GM13976 (cell line): ENCODE measurements around the gene LTBP2.

Experiments used
- DNase-seq: peaks from one replicate; pipeline ENCODE4 v3.0.0; 2012; ENCODE audit warnings: low spot score
- CTCF ChIP-seq: IDR thresholded peaks from 2 replicates; pipeline ENCODE4 v1.5.1; 2012; ENCODE audit warnings: borderline replicate concordance, mild to moderate bottlenecking; ENCODE audit not compliant: insufficient read depth; ENCODE audit errors: extremely low read depth, missing control alignments, control extremely low read depth
- in situ Hi-C: fragments of 300-500 bp; cut with MboI; formaldehyde crosslinking; loops from one replicate; pipeline ENCODE4 v1.12.0; 2022; ENCODE audit warnings: low sequenced_read_pairs, mixed read lengths, inconsistent platforms; ENCODE audit not compliant: unreplicated experiment

The LTBP2 gene

GRCh38 chr14:74648601-74649000, 36.6 kb upstream of the LTBP2 start:
- in situ Hi-C loops, result no loop called here
- no peak for TF ChIP-seq CTCF
- no peak for DNase-seq

- no peak for DNase-seq
- in situ Hi-C loops, result no loop called here
- TF ChIP-seq CTCF, result no peak
These were observed 35.8 kb upstream of the LTBP2 start for GRCh38 chr14:74647678-74648461.

- in situ Hi-C loops, result no loop called here
- TF ChIP-seq CTCF, result no peak
- no peak for DNase-seq
These were observed 35.1 kb upstream of the LTBP2 start for GRCh38 chr14:74647061-74647677.

- TF ChIP-seq CTCF, result no peak
These were observed 33.9 kb upstream of the LTBP2 start for GRCh38 chr14:74645756-74646470.

GRCh38 chr14:74645244-74645643, 33.2 kb upstream of the LTBP2 start:
- in situ Hi-C loops, result no loop called here
- no peak for TF ChIP-seq CTCF
- no peak for DNase-seq

More at GRCh38 chr14:74645756-74646470, 33.9 kb upstream of the LTBP2 start:
- in situ Hi-C loops, result no loop called here
- DNase-seq, result no peak

- no peak for TF ChIP-seq CTCF
- DNase-seq, result no peak
- in situ Hi-C loops, result no loop called here
These were observed 29.8 kb upstream of the LTBP2 start for GRCh38 chr14:74641601-74642391.
